DOHH2 (cell line): Measurements from ENCODE around the gene RNGTT.

Source experiments
- H3F3A ChIP-seq: fragments of 200-600 bp; sonication (generic), shearing (Covaris generic); 2 replicates; pipeline ENCODE4 v1.6.0; 2016; ENCODE audit warnings: antibody characterized with exemption, mild to moderate bottlenecking; ENCODE audit not compliant: control insufficient read depth, insufficient read depth
- H3K27ac ChIP-seq: fragments of 200-600 bp; sonication (generic); 2 replicates; pipeline ENCODE4 v1.5.1; 2014; ENCODE audit warnings: low read depth, mild to moderate bottlenecking, low read length, moderate library complexity
- H3K27me3 ChIP-seq: fragments of 200-600 bp; sonication (generic); 2 replicates; pipeline ENCODE4 v1.6.1; 2014; ENCODE audit warnings: mild to moderate bottlenecking, low read length, mixed read lengths; ENCODE audit not compliant: control insufficient read depth
- H3K36me3 ChIP-seq: fragments of 200-600 bp; sonication (generic); 2 replicates; pipeline ENCODE4 v1.6.1; 2014; ENCODE audit warnings: mild to moderate bottlenecking, low read length, moderate library complexity, mixed read lengths; ENCODE audit not compliant: control insufficient read depth
- H3K4me1 ChIP-seq: fragments of 200-600 bp; sonication (generic); 2 replicates; pipeline ENCODE4 v1.6.1; 2014; ENCODE audit warnings: mild to moderate bottlenecking, low read length, mixed read lengths; ENCODE audit not compliant: control insufficient read depth
- H3K4me2 ChIP-seq: fragments of 200-600 bp; sonication (generic); 2 replicates; pipeline ENCODE4 v1.6.0; 2014; ENCODE audit warnings: mild to moderate bottlenecking, low read length, moderate library complexity
- H3K4me3 ChIP-seq: fragments of 200-600 bp; sonication (generic); 2 replicates; pipeline ENCODE4 v1.5.1; 2014; ENCODE audit warnings: mild to moderate bottlenecking, low read length, mixed read lengths
- H3K79me2 ChIP-seq: fragments of 200-600 bp; sonication (generic); 2 replicates; pipeline ENCODE4 v1.6.1; 2014; ENCODE audit warnings: mild to moderate bottlenecking, low read length, mixed read lengths; ENCODE audit not compliant: control insufficient read depth
- H3K9me2 ChIP-seq: fragments of 200-600 bp; sonication (generic); replicated peaks from 2 replicates; pipeline ENCODE4 v1.6.1; 2014; ENCODE audit warnings: mild to moderate bottlenecking, low read length, mixed read lengths; ENCODE audit not compliant: control insufficient read depth
- H3K9me3 ChIP-seq: fragments of 200-600 bp; sonication (generic); 2 replicates; pipeline ENCODE4 v1.6.1; 2014; ENCODE audit warnings: antibody characterized with exemption, low read length, mixed read lengths; ENCODE audit not compliant: control insufficient read depth, insufficient read depth
- H4K20me1 ChIP-seq: fragments of 200-600 bp; sonication (generic); 2 replicates; pipeline ENCODE4 v1.6.0; 2014; ENCODE audit warnings: low read depth, mild to moderate bottlenecking, antibody characterized with exemption, low read length, moderate library complexity; ENCODE audit not compliant: control insufficient read depth, insufficient read depth
- EZH2phosphoT487 ChIP-seq: fragments of 200-600 bp; sonication (generic); IDR thresholded peaks from 2 replicates; pipeline ENCODE4 v1.6.1; 2017; ENCODE audit warnings: borderline replicate concordance, mild to moderate bottlenecking, antibody characterized with exemption, low read length, moderate library complexity, mixed read lengths
- TF ChIP-seq, protein P1 (sequence below): fragments of 200-600 bp; sonication (generic); IDR thresholded peaks from one replicate; pipeline ENCODE4 v1.5.1; 2014; ENCODE audit warnings: antibody characterized with exemption, mild to moderate bottlenecking, low read depth, low read length; ENCODE audit not compliant: poor library complexity, severe bottlenecking

RNGTT gene

DNA sequence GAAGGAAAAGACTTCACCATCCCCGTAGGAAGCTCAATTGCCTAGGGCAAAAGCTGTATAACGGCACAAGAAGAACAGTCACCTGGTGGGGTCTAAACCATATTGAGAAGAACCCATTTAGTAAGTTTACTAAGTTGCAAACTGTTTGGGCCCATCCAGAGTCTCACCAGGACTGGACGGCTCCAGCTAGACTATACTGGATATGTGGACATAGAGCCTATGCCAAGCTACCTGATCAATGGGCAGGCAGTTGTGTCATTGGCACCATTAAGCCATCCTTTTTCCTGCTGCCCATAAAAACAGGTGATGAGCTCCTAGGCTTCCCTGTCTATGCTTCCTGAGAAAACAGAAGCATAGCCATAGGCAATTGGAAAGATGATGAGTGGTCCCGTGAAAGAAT, 293.9 kb downstream of the RNGTT start:
- H3K9me3 ChIP-seq = peaks cover 29% of the 10 kb centered on the region; the same call in 1 of the 2 replicates
- peaks cover 24% of the 10 kb centered on the region for H3K36me3 ChIP-seq

DNA sequence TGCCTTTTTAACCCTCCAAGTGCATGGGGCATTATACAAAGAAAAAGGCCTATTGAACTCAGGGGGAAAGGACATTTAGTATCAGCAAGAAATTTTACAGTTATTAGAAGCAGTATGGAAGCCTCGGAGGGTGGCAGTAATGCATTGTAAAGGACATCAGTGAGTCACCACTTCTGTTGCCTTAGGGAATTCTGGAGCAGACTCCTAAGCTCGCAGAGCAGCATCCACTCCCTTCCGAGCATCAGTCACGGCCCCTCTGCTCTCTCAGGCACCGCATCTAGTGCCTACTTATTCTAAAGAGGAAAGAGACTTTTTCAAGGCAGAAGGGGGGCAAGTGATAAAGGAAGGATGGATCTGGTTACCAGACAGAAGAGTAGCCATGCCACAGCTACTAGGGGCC, 296.5 kb downstream of the RNGTT start:
- Histone ChIP-seq H3K9me2 (no peaks in the 10 kb centered on the region), H3K4me1 (no peaks in the 10 kb centered on the region), H3F3A (no peaks in the 10 kb centered on the region), H3K27me3 (no peaks in the 10 kb centered on the region), H3K27ac (no peak overlapping the region), H3K4me3 (no peak overlapping the region), H3K4me2 (no peak overlapping the region), H3K79me2 (no peaks in the 10 kb centered on the region), H3K9me3 (peaks cover 37% of the 10 kb centered on the region; the same call in 1 of the 2 replicates), H3K36me3 (peaks cover 31% of the 10 kb centered on the region), H4K20me1 (no peaks in the 10 kb centered on the region)
- TF ChIP-seq EZH2phosphoT487 = no peak
- TF ChIP-seq, protein P1, sequence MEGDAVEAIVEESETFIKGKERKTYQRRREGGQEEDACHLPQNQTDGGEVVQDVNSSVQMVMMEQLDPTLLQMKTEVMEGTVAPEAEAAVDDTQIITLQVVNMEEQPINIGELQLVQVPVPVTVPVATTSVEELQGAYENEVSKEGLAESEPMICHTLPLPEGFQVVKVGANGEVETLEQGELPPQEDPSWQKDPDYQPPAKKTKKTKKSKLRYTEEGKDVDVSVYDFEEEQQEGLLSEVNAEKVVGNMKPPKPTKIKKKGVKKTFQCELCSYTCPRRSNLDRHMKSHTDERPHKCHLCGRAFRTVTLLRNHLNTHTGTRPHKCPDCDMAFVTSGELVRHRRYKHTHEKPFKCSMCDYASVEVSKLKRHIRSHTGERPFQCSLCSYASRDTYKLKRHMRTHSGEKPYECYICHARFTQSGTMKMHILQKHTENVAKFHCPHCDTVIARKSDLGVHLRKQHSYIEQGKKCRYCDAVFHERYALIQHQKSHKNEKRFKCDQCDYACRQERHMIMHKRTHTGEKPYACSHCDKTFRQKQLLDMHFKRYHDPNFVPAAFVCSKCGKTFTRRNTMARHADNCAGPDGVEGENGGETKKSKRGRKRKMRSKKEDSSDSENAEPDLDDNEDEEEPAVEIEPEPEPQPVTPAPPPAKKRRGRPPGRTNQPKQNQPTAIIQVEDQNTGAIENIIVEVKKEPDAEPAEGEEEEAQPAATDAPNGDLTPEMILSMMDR = no peak

More for the DNA sequence above, 293.9 kb downstream of the RNGTT start:
- Histone ChIP-seq H4K20me1 (no peaks in the 10 kb centered on the region), H3K9me2 (no peaks in the 10 kb centered on the region), H3K4me2 (no peak overlapping the region), H3K4me3 (no peak overlapping the region), H3K79me2 (no peaks in the 10 kb centered on the region), H3F3A (no peaks in the 10 kb centered on the region), H3K27me3 (no peaks in the 10 kb centered on the region), H3K27ac (no peak overlapping the region), H3K4me1 (no peaks in the 10 kb centered on the region)
- TF ChIP-seq, protein P1 = no peak
- no peak for TF ChIP-seq EZH2phosphoT487

DNA sequence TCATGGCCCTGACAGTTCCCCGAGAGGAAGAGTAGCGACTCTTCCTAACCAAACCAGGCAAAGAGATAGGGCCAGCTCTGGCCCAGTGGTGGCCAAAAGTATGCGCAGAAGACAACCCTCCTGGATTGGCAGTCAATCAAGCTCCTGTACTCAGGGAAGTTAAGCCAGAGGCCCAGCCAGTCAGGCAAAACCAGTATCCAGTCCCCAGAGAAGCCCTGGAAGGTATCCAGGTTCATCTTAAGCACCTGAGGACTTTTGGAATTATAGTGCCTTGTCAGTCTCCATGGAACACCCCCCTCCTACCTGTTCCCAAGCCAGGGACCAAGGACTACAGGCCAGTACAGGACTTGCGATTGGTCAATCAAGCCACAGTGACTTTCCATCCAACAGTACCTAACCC, 298.3 kb downstream of the RNGTT start:
- Histone ChIP-seq H3K27ac (no peak overlapping the region), H4K20me1 (no peaks in the 10 kb centered on the region), H3K36me3 (peaks cover 22% of the 10 kb centered on the region), H3K4me1 (no peaks in the 10 kb centered on the region), H3K4me3 (no peak overlapping the region), H3F3A (no peaks in the 10 kb centered on the region), H3K27me3 (no peaks in the 10 kb centered on the region), H3K4me2 (no peak overlapping the region), H3K9me3 (peaks cover 25% of the 10 kb centered on the region; the same call in 1 of the 2 replicates), H3K79me2 (no peaks in the 10 kb centered on the region), H3K9me2 (no peaks in the 10 kb centered on the region)
- TF ChIP-seq EZH2phosphoT487 = no peak
- TF ChIP-seq, protein P1 = no peak

DNA sequence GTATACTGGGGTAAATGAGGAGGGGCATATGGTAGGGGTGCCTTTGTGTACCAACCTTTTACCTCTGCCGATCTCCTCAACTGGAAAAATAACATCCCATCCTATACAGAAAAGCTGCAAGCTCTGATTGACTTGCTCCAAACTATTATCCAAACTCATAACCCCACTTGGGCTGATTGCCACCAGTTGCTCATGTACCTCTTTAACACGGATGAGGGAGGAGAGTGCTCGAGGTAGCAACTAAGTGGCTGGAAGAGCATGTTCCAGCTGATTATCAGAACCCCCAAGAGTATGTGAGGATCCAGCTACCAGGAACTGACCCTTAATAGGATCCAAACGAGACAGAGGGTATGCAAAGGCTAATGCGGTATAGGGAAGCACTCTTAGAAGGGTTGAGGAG, 299.6 kb downstream of the RNGTT start:
- Histone ChIP-seq H3K4me2 (no peak overlapping the region), H3K9me3 (peaks cover 19% of the 10 kb centered on the region; the same call in 1 of the 2 replicates), H3K27me3 (no peaks in the 10 kb centered on the region), H3K27ac (no peak overlapping the region), H3F3A (no peaks in the 10 kb centered on the region), H4K20me1 (no peaks in the 10 kb centered on the region), H3K4me3 (no peak overlapping the region), H3K79me2 (no peaks in the 10 kb centered on the region), H3K9me2 (no peaks in the 10 kb centered on the region), H3K4me1 (no peaks in the 10 kb centered on the region), H3K36me3 (peaks cover 9% of the 10 kb centered on the region)
- TF ChIP-seq, protein P1 = no peak
- TF ChIP-seq EZH2phosphoT487 = no peak
